ENCODE results near the gene TNS1. TPM values are rescaled to one million over a fixed set of nuclear protein-coding genes. Genes with fewer than 3 reads are reported as not detected.

TNS1 gene
- total RNA-seq, 2 donors from 2014 or later = 0.29 to 2.1 TPM

DNA sequence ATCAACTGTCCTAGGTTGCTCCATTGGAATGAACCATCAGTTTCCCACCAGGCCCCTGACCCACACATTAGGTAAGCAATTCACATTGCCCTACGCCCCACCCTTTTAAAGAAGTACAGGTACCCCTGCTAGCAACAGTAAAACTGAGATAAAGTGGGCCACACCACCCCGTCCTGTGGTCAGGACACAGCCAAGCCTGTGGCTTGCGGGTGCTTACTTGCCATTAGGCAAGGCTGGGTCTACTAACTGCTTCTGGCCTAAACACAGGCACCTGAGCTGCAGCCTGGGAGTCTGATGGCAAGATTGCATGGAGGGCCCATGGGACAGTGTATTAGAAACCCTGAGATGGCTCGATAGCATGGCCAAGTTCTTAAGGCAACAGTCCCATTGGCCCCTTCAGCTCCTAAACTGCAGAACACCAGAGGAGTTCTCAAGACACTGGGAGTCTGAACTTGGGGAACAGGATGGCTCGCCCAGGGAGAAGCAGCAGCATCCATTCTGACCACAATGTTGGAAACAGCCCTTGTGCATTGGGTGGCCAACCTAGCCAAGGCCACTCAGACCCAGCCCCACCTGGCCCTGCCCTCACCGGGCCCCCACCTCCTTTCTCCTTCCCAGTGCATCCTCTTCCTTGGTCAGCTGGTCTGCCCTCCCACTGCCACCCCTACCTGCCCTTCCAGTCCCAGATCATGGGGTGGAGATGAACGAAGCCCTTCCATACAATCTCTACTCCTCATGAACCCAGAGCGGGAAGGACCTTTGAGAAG, 177.1 kb downstream of the TNS1 start:
- Mint-ChIP-seq H3K9me3 (no peaks in the 10 kb centered on the region), H3K27me3 (peaks cover 0 to 2% of the 10 kb centered on the region in 2 donors), H3K36me3 (no peaks in the 10 kb centered on the region), H3K4me3 (no peak overlapping the region), H3K27ac (no peak overlapping the region), H3K4me1 (ENCODE audit: low read depth in 2 of 2) (no peaks in the 10 kb centered on the region)
- no peak for DNase-seq (ENCODE audit: low spot score)
- ATAC-seq = no peak

DNA sequence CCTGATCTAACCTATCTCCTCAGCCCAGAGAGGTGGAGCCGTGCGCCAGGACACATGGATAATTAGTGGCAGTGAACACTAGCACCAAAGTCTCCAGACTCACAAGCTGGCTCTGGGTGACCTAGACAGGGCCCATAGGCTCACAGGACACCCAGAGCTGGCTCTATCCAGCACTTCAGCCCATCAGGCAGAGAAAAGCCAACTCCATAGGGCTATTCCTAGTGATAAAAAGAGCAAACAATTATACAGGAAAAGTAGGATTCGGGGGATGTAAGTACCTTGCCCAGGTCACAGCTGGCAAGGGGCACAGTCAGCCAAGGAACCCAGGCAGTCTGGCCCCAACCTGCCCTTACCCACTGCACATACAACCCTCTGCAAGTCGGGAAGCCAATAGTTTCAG, 178.6 kb downstream of the TNS1 start:
- DNase-seq (ENCODE audit: low spot score) (no peak), ATAC-seq (no peak)
- Mint-ChIP-seq H3K27ac (no peak overlapping the region), H3K27me3 (peaks cover 0 to 2% of the 10 kb centered on the region in 2 donors), H3K4me1 (ENCODE audit: low read depth in 2 of 2) (no peaks in the 10 kb centered on the region), H3K4me3 (no peak overlapping the region), H3K36me3 (no peaks in the 10 kb centered on the region), H3K9me3 (no peaks in the 10 kb centered on the region)

DNA sequence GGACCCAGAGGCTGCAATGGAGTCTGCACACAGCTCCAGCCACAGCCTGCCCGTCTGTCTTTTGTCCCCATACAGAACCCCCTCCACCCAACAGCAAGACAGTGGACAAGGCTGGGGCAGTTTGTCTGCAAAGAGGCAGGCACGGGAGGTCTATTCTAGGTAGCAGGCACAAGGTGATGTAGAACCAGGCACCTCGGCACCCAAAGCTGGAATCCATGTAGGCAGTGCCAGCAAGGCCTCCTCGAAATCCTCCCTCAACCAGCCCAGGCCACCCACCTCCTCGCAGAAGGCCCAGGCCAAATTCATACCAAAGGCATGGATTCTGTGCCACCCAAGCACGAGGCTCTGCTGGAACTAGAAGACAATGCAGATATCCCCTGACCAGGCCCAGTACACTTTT, 179.2 kb downstream of the TNS1 start:
- ATAC-seq = no peak
- no peak overlapping the region for H3K4me3 Mint-ChIP-seq
- no peaks in the 10 kb centered on the region for H3K9me3 Mint-ChIP-seq
- DNase-seq (ENCODE audit: low spot score) = no peak
- H3K27ac Mint-ChIP-seq = no peak overlapping the region
- no peaks in the 10 kb centered on the region for H3K36me3 Mint-ChIP-seq
- H3K27me3 Mint-ChIP-seq = peaks cover 0 to 2% of the 10 kb centered on the region in 2 donors
- no peaks in the 10 kb centered on the region for H3K4me1 Mint-ChIP-seq (ENCODE audit: low read depth in 2 of 2)

DNA sequence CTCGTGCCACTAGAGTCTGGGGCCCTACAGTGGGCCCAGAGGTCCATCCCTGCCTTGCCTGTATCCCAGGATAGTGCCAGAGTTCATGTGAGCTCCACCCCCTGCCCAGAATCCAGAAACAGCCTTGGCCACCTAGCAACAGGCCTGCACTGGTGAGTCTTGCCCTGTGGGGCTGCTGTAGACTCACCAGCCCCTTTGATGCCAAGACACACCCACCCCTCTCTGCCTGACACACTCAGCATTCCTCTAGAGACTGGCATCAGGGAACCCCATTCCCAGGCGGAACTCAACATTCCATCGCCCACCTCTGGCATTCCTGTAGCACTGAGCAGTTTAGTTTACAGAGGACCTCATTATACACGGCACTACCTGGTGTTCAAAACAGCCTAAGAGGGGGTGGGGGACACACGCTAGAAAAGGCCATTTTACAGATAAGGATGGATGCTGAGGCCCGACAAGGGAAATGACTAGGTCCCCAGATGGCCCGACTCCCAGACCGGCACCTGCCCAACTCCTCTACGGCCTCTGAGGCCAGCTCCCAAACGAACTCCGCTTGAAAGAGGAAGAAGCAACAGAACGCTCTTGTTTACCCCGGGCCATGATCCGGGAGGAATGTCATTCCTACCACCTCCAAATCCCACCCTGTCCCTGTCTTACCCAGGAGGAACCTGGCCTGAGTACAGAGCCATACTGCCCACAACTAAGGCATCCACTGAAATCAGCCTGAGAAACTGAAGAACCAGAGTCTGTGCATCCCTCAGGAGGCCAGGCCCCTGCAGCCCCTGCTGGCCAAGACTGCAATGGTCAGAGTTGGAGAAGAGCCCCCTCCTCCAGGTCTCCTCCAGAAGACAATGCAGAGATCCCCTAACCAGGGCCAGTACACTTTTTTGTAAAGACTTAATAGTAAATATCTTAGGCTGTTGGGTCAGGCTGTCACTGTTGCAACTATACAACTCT, 180.2 kb downstream of the TNS1 start:
- DNase-seq (ENCODE audit: low spot score) (no peak), ATAC-seq (no peak)
- Mint-ChIP-seq H3K36me3 (no peaks in the 10 kb centered on the region), H3K9me3 (no peaks in the 10 kb centered on the region), H3K27me3 (peaks cover 0 to 2% of the 10 kb centered on the region in 2 donors), H3K4me1 (ENCODE audit: low read depth in 2 of 2) (no peaks in the 10 kb centered on the region), H3K4me3 (no peak overlapping the region), H3K27ac (no peak overlapping the region)

DNA sequence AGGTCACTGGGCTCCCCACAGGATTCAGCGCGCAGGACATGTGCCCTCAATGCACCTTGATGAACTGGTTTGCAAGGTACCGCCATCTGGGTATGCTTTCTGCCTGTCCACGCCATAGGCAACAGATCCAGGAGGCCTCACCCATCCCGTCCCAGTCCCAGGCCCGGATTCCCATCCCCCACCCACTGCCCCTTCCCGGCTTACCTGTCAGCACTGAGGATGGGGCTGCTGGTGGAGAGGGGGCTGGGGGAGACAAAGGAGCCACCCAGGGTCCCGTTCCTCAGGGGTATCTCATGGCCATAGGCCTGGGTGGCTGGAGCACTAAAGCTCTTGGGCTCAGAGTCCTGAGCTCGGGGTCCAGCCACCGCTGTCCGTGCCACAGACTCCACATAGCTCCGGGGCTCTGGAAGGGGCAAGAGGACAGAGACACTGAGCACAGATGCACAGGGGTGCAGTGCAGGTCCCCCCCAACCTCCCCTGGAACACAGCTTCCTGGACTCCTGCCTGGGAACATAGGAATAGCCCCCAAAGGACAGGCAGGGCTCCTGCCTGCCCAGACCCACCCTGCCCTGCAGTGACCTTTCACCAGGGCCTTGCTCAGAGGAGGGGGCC, 181.2 kb downstream of the TNS1 start:
- Mint-ChIP-seq H3K27me3 (peaks cover 0 to 2% of the 10 kb centered on the region in 2 donors), H3K36me3 (no peaks in the 10 kb centered on the region), H3K27ac (no peak overlapping the region), H3K4me1 (ENCODE audit: low read depth in 2 of 2) (no peaks in the 10 kb centered on the region), H3K4me3 (no peak overlapping the region), H3K9me3 (no peaks in the 10 kb centered on the region)
- DNase-seq (ENCODE audit: low spot score) = no peak
- ATAC-seq = no peak

DNA sequence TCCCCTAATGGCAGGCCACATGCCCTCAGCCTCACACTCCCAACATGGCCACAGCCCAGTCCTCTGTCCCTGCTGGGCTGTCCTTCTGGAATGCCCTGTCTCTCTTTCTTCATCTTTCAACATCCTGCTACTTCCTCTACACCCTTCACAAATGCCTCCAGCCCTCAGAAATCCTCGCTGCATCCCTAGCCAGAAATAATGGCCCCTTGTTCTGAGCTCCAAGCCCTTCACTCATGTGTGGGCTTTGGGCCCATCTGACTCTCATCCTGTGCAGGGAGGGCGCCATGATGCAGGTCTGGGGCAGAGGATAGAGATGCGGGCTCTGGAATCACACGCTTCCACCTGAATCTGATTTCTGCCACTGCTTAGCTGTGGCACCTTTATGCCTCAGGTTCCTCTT, 181.9 kb downstream of the TNS1 start:
- ATAC-seq = no peak
- no peaks in the 10 kb centered on the region for H3K36me3 Mint-ChIP-seq

DNA sequence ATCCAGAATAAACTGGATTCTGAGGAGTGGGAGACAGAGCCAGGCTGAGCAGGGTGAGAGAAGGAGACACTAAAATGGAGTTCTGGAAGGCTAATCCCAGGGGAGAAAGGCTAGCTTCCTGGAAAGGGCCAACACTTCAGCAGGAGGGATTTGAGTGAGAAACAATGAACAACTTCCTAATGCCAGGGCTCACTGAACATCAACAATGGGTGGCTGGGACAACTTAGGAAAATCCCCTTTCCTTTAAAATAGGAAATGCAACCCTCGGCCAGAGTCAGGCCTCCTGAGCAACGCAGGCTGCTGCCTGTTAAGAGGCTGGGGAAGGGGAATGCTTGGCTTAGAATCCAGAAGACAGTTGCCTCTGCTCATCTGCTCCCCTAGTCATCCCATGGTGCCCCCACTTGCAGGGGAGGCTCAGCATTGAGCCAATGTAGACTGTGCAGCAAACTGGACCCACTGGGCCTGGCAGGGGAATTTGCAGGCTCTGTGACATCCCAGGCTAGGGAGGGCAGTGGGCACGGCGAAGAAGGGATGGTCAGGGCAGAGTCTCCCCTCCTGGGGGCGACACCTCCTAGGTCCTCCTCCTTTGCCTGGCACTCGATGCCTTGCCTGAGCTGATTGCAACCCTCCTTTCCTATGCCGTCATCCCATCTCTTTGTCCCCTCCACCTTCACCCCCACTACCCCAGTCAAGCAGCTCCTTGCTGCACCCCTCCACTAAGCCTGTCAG, 182.5 kb downstream of the TNS1 start:
- ATAC-seq (no peak), DNase-seq (ENCODE audit: low spot score) (no peak)
- Mint-ChIP-seq H3K27me3 (no peaks in the 10 kb centered on the region), H3K4me3 (no peak overlapping the region), H3K9me3 (no peaks in the 10 kb centered on the region), H3K27ac (no peak overlapping the region), H3K4me1 (ENCODE audit: low read depth in 2 of 2) (no peaks in the 10 kb centered on the region), H3K36me3 (no peaks in the 10 kb centered on the region)

More for the DNA sequence above, 181.9 kb downstream of the TNS1 start:
- H3K27me3 Mint-ChIP-seq = no peaks in the 10 kb centered on the region
- H3K4me1 Mint-ChIP-seq (ENCODE audit: low read depth in 2 of 2) = no peaks in the 10 kb centered on the region
- H3K27ac Mint-ChIP-seq = peak overlapping the region in 1 of 2 donors; percentile 38
- H3K9me3 Mint-ChIP-seq = no peaks in the 10 kb centered on the region
- H3K4me3 Mint-ChIP-seq = no peak overlapping the region
- no peak for DNase-seq (ENCODE audit: low spot score)

DNA sequence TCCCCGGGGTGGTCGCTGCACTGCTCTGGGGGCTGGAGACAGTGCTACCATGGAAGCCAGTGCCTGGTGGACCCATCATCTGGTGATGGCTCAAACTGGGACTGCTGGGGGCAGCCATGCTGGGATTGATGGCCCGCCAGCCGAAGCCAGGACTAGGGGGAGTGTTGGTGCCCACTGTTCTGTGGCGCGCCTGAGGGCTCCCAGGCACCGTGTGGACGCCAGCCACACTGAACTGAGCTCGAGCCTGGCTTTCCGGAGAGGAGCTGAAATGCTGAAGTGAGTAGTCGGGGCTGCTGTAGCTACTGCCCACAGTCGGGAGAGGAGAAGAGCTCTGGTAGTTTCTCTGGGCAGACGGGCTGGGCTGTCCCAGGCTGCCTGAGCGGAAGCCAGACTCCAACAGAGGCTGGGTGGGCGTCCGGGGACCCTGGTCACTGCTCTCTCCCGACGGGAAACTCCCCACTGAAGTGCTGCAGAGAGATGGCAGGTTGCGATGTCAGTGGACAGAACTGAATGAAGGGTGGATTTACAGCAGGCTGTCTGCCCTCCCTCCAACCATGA, 184.4 kb downstream of the TNS1 start:
- ATAC-seq = no peak
- H3K36me3 Mint-ChIP-seq = no peaks in the 10 kb centered on the region
- no peak overlapping the region for H3K27ac Mint-ChIP-seq
- no peak for DNase-seq (ENCODE audit: low spot score)
- H3K4me3 Mint-ChIP-seq = no peak overlapping the region
- no peaks in the 10 kb centered on the region for H3K9me3 Mint-ChIP-seq
- no peaks in the 10 kb centered on the region for H3K4me1 Mint-ChIP-seq (ENCODE audit: low read depth in 2 of 2)
- H3K27me3 Mint-ChIP-seq = peaks cover 0 to 2% of the 10 kb centered on the region in 2 donors

DNA sequence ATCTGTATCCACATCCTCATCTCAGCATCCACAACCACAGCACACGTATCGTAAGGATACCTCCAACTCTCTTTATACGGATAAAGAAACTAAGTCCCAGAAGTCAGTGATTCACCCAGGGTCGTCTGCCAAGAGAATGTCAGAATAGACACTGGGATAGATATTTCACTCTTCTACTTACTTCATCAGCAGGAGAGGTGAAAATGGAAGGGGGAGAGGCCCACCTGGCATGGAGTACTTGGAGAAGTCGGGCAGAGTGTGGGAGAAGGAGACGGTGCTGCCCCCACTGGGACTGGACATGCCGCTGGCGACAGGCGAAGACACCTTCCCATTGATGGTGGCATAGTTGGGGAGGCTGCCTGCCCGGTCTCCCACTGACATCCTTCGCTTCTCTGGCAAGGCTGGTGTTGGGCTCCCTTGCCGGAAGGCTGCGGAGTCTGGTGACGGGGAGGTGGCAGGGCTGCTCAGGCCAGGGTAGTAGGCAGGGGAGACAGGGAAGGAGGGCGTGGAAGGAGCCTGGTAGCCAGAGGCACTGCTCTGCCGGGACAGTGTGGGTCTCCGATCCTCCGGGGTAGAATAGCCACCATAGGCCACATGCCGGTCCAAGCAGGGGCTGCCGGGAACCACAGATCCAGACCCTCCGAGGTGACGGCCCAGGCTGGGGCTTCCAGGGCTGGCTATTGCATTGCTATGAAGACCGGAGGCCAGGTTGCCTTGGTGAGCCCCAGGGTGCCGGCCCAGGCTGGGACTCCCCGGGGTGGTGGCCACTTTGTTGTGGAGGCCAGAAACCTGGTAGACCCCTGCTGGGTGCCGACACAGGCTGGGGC, 185.1 kb downstream of the TNS1 start:
- Mint-ChIP-seq H3K36me3 (no peaks in the 10 kb centered on the region), H3K4me3 (no peak overlapping the region), H3K4me1 (ENCODE audit: low read depth in 2 of 2) (no peaks in the 10 kb centered on the region), H3K9me3 (no peaks in the 10 kb centered on the region), H3K27ac (no peak overlapping the region), H3K27me3 (peaks cover under 1 to 2% of the 10 kb centered on the region in 2 donors)
- ATAC-seq = peak in 1 of 2 donors; percentile 40
- DNase-seq (ENCODE audit: low spot score) = no peak

DNA sequence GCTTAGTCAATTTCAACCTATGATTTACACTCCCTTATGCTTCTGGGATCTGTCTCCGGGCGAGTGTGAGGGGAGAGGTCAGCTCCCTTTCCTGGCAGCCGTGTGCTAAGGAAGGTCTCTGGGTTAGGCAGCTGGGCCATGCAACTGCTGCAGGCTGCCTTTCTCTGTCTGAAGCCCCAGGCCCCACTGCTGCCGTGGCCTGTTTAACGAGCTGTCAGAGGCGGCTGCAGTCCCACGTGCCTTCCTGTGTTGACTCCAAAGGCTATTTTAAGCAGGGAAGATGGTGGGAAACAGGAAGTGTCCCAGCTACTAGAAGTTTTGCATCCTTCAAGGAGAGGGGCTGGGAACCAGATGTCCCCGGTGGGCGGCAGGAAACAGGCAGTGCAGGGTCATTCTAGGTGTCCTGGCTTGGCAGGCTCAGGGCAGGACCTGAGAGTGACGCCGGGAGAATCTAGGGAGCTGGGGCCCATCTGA, 186.4 kb downstream of the TNS1 start:
- Mint-ChIP-seq H3K27me3 (peaks cover 6 to 13% of the 10 kb centered on the region in 2 donors), H3K36me3 (no peaks in the 10 kb centered on the region)

DNA sequence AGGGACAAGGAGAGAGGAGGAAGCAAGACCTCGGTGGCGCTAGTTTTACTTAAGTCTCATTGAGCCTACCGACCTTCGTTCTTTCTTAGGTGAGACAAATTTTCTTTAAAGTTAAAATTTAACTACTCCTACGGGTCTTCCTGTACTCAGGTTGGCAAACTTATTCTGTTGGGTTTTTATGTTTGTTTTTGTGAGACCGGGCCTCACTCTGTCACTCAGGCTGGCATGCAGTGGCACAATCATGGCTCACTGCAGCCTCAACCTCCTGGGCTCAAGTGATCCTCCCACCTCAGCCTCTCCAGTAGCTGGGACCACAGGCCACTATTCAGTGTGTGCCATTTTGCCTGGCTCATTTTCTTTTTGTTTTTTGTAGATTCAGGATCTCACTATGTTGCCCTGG, 189.0 kb downstream of the TNS1 start:
- Mint-ChIP-seq H3K36me3 (no peaks in the 10 kb centered on the region), H3K27ac (no peak overlapping the region), H3K4me3 (no peak overlapping the region), H3K27me3 (peaks cover 6 to 13% of the 10 kb centered on the region in 2 donors), H3K9me3 (no peaks in the 10 kb centered on the region), H3K4me1 (ENCODE audit: low read depth in 2 of 2) (no peaks in the 10 kb centered on the region)
- DNase-seq (ENCODE audit: low spot score) (no peak), ATAC-seq (no peak)

More for the DNA sequence above, 186.4 kb downstream of the TNS1 start:
- DNase-seq (ENCODE audit: low spot score) = no peak
- no peak overlapping the region for H3K4me3 Mint-ChIP-seq
- no peak overlapping the region for H3K27ac Mint-ChIP-seq
- H3K9me3 Mint-ChIP-seq = no peaks in the 10 kb centered on the region
- no peak for ATAC-seq
- no peaks in the 10 kb centered on the region for H3K4me1 Mint-ChIP-seq (ENCODE audit: low read depth in 2 of 2)

DNA sequence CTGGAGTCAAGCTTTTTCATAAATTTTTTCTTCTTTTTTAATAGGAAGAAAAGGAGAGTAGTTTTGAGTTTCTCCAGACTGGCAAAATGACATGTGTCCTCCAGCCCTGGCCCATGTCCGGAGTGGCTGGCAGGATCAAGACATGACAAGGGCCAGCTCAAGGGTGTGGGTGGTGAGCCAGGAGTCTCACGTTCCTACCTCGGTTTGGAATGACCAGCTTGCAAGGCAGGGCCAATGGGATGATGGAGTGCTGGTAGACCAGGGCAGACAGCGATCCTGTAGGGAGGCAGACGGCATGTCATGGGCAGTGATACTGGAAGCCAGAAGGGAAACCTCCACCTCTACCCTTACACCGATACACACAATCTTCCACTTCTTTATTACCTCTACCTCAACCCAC, 190.6 kb downstream of the TNS1 start:
- H3K9me3 Mint-ChIP-seq = no peaks in the 10 kb centered on the region
- DNase-seq (ENCODE audit: low spot score) (no peak), ATAC-seq (no peak)
- no peaks in the 10 kb centered on the region for H3K4me1 Mint-ChIP-seq (ENCODE audit: low read depth in 2 of 2)
- H3K27ac Mint-ChIP-seq = no peak overlapping the region
- H3K36me3 Mint-ChIP-seq = no peaks in the 10 kb centered on the region
- H3K4me3 Mint-ChIP-seq = no peak overlapping the region
- H3K27me3 Mint-ChIP-seq = peaks cover 6 to 13% of the 10 kb centered on the region in 2 donors
